Natural killer cell (primary cell): ENCODE data around the gene SIX6. TPM values are rescaled to one million over a fixed set of nuclear protein-coding genes. Genes with fewer than 3 reads are reported as not detected.

Experiments used
- ATAC-seq, 3 donors: fragments of 150-1000 bp in 2 of 3; fragments of 200-7000 bp in 1 of 3; cut with Tn5 transposase; 1 replicate in 1 of 3; 2 replicates in 2 of 3; pipeline ENCODE4 v1.10.0; 2021; ENCODE audit warnings: mild to moderate bottlenecking in 2 of 3, moderate library complexity in 2 of 3
- DNase-seq, 2 donors: peaks; one replicate each; pipeline versions ENCODE4 v3.0.0 to v3.0.0-alpha.2; 2013 to 2021; ENCODE audit warnings: mixed read lengths in 1 of 2
- H3K27ac ChIP-seq: one replicate; pipeline ENCODE4 v1.5.1; 2013; ENCODE audit warnings: mild to moderate bottlenecking, low read length
- H3K27me3 ChIP-seq: one replicate; pipeline ENCODE4 v1.6.1; 2013; ENCODE audit warnings: low read length; ENCODE audit not compliant: control insufficient read depth, insufficient read depth
- H3K36me3 ChIP-seq: one replicate; pipeline ENCODE4 v1.6.1; 2013; ENCODE audit warnings: low read length; ENCODE audit not compliant: control insufficient read depth, insufficient read depth
- H3K4me1 ChIP-seq: one replicate; pipeline ENCODE4 v1.6.1; 2013; ENCODE audit warnings: low read length; ENCODE audit not compliant: control insufficient read depth, insufficient read depth
- H3K4me3 ChIP-seq: one replicate; pipeline ENCODE4 v1.5.1; 2013; ENCODE audit warnings: low read length
- H3K9me3 ChIP-seq: one replicate; pipeline ENCODE4 v1.6.1; 2013; ENCODE audit warnings: low read length; ENCODE audit not compliant: control insufficient read depth, insufficient read depth
- H3K27ac Mint-ChIP-seq, 2 donors: one replicate each; pipeline ENCODE4 v1.8.0; 2022; ENCODE audit warnings: mild to moderate bottlenecking in 2 of 2, mixed read lengths in 2 of 2, moderate library complexity in 1 of 2
- H3K27me3 Mint-ChIP-seq, 2 donors: one replicate each; pipeline ENCODE4 v1.8.0; 2022; ENCODE audit warnings: low read depth in 2 of 2, mixed read lengths in 2 of 2
- H3K36me3 Mint-ChIP-seq: one replicate; pipeline ENCODE4 v1.8.0; 2022; ENCODE audit warnings: mixed read lengths
- H3K4me1 Mint-ChIP-seq, 2 donors: one replicate each; pipeline ENCODE4 v1.8.0; 2022; ENCODE audit warnings: mixed read lengths in 2 of 2
- H3K4me3 Mint-ChIP-seq: one replicate; pipeline ENCODE4 v1.8.0; 2022; ENCODE audit warnings: mild to moderate bottlenecking, moderate library complexity, mixed read lengths
- H3K9me3 Mint-ChIP-seq, 2 donors: one replicate each; pipeline ENCODE4 v1.8.0; 2022; ENCODE audit warnings: mixed read lengths in 2 of 2
- WGBS: methylation state at CpG from one replicate; pipeline ENCODE4 v1.1.7; 2013; ENCODE audit warnings: missing lambda C conversion rate; ENCODE audit not compliant: insufficient coverage; 5-methylcytosine and 5-hydroxymethylcytosine counted together
- intact Hi-C: fragments of 100-400 bp; cut with micrococcal nuclease; formaldehyde crosslinking; loops from one replicate; pipeline ENCODE4 v1.14.2; 2022
- total RNA-seq, 4 donors: library from RNA; stranded (reverse); fragments of 120-200 nt in 1 of 4; gene quantifications; one replicate each; pipeline versions ENCODE4 v1.2.3 to v1.2.4, GENCODE V29; 2013 to 2022
- TF ChIP-seq, protein P1 (sequence below): fragments of 200-600 bp; IDR thresholded peaks from one replicate; pipeline ENCODE4 v1.8.0; 2022; ENCODE audit warnings: antibody characterized with exemption

Gene SIX6
- total RNA-seq, 3 donors from 2014 or later (not counting 1 experiment from before 2014, with no cell fraction given): not detected

DNA sequence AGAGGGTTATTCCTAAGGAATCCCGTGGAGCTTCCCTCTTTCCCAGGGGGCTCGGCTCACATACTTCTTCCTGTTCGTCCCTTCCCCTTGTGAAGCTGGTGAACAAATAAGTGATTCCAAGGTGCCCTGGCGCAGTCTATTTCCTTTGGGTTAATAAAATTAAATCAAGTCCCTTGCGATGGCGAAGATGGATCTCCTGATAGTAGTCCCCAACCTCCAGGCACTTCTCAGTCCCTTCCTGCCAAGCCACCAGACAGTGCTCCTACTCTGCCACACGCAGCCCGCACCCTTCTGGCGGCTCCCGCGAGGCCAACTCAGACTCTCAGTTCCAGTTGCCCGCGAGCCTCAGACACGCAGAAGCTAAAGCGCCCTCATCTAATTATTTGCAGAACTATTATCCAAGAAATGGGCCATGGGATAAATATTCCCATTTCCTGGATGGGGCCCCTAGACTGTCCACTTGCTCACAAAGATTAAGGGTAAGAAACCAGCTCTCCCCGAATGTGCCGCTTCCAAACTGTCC, 2.4 kb upstream of the SIX6 start:
- H3K36me3 Mint-ChIP-seq: no peaks in the 10 kb centered on the region
- no peaks in the 10 kb centered on the region for H3K9me3 ChIP-seq
- H3K27me3 ChIP-seq: peaks cover 63% of the 10 kb centered on the region
- intact Hi-C loops: no loop called here
- H3K27ac Mint-ChIP-seq: no peak overlapping the region
- no peak for ATAC-seq
- no peak overlapping the region for H3K4me3 Mint-ChIP-seq
- H3K4me1 ChIP-seq: peaks cover 5% of the 10 kb centered on the region
- H3K9me3 Mint-ChIP-seq: no peaks in the 10 kb centered on the region
- H3K27me3 Mint-ChIP-seq: peaks cover 51 to 72% of the 10 kb centered on the region in 2 donors
- DNase-seq: no peak
- TF ChIP-seq, protein P1, sequence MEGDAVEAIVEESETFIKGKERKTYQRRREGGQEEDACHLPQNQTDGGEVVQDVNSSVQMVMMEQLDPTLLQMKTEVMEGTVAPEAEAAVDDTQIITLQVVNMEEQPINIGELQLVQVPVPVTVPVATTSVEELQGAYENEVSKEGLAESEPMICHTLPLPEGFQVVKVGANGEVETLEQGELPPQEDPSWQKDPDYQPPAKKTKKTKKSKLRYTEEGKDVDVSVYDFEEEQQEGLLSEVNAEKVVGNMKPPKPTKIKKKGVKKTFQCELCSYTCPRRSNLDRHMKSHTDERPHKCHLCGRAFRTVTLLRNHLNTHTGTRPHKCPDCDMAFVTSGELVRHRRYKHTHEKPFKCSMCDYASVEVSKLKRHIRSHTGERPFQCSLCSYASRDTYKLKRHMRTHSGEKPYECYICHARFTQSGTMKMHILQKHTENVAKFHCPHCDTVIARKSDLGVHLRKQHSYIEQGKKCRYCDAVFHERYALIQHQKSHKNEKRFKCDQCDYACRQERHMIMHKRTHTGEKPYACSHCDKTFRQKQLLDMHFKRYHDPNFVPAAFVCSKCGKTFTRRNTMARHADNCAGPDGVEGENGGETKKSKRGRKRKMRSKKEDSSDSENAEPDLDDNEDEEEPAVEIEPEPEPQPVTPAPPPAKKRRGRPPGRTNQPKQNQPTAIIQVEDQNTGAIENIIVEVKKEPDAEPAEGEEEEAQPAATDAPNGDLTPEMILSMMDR: no peak
- no peak overlapping the region for H3K27ac ChIP-seq
- no peak overlapping the region for H3K4me3 ChIP-seq
- H3K36me3 ChIP-seq: no peaks in the 10 kb centered on the region
- H3K4me1 Mint-ChIP-seq: peaks cover 0 to 5% of the 10 kb centered on the region in 2 donors
- 8% methylated on average over 17 of the region's 17 CpGs for WGBS

- WGBS: 10% methylated on average over 48 of the region's 48 CpGs
- Histone ChIP-seq H3K36me3 (no peaks in the 10 kb centered on the region), H3K4me1 (peaks cover 5% of the 10 kb centered on the region), H3K27me3 (peaks cover 68% of the 10 kb centered on the region), H3K4me3 (no peak overlapping the region), H3K9me3 (no peaks in the 10 kb centered on the region), H3K27ac (no peak overlapping the region)
- TF ChIP-seq, protein P1: no peak
- Mint-ChIP-seq H3K4me3 (no peak overlapping the region), H3K9me3 (no peaks in the 10 kb centered on the region), H3K4me1 (peaks cover 0 to 5% of the 10 kb centered on the region in 2 donors), H3K27ac (no peak overlapping the region), H3K27me3 (peaks cover 53 to 74% of the 10 kb centered on the region in 2 donors), H3K36me3 (no peaks in the 10 kb centered on the region)
- intact Hi-C loops: no loop called here
- ATAC-seq (no peak), DNase-seq (no peak)
These were observed 1.7 kb upstream of the SIX6 start for GRCh38 chr14:60506985-60507829.

DNA sequence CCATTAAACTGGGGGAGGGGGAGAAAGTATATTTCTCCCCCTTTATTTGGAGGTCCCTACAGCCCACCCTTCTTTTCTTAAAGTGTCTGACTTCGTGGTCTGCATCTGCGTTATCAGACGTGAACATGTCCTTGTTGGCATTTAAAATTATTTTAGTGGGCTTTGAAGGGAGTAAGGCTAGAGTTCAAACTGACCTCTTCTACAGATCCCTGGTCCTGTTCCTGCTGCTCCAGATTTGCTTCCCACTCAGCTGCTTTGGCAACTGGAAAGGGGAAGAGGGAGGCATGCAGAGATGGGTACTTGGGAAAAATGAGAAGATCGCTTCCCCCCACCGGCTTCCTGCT, 611 bp upstream of the SIX6 start:
- Mint-ChIP-seq H3K4me3 (no peak overlapping the region), H3K27me3 (peaks cover 55 to 72% of the 10 kb centered on the region in 2 donors), H3K4me1 (peaks cover 0 to 5% of the 10 kb centered on the region in 2 donors), H3K36me3 (no peaks in the 10 kb centered on the region), H3K27ac (no peak overlapping the region), H3K9me3 (no peaks in the 10 kb centered on the region)
- DNase-seq (no peak), ATAC-seq (no peak)
- TF ChIP-seq, protein P1: no peak
- Histone ChIP-seq H3K4me1 (peaks cover 5% of the 10 kb centered on the region), H3K36me3 (no peaks in the 10 kb centered on the region), H3K4me3 (no peak overlapping the region), H3K27ac (no peak overlapping the region), H3K27me3 (peaks cover 77% of the 10 kb centered on the region), H3K9me3 (no peaks in the 10 kb centered on the region)
- WGBS: 3% methylated on average over 5 of the region's 5 CpGs
- intact Hi-C loops: no loop called here
